Stimulated activated CD8-positive, alpha-beta memory T cell treated with anti-CD3 and anti-CD28 coated beads, Interleukin-7, amount 100 ng/mL, for 4 hours (primary cell): Measurements from ENCODE around the gene CXorf65.

Experiments used
- DNase-seq, 2 donors: peaks; one replicate each; pipeline ENCODE4 v3.0.0-alpha.2; 2020; ENCODE audit warnings: low read depth in 2 of 2

CXorf65 gene

GRCh38 chrX:71067089-71067488 lies 39.5 kb downstream of the CXorf65 start:
- no peak for DNase-seq

- DNase-seq, result no peak
Measured at GRCh38 chrX:71060127-71060526, 46.4 kb downstream of the CXorf65 start.

GRCh38 chrX:71057848-71058530 lies 48.6 kb downstream of the CXorf65 start:
- DNase-seq, result no peak

GRCh38 chrX:71056867-71057266 lies 49.7 kb downstream of the CXorf65 start:
- no peak for DNase-seq
